GM19099 (cell line): ENCODE results near the gene GAS6.

ENCODE experiments used
- POLR2A ChIP-seq: IDR thresholded peaks from 3 replicates; pipeline ENCODE4 v1.6.1; 2011; ENCODE audit warnings: low read depth; ENCODE audit not compliant: insufficient read length; ENCODE audit errors: extremely low read depth

GAS6 gene

GRCh38 chr13:113806526-113806925 lies 57.4 kb downstream of the GAS6 start:
- no peak for TF ChIP-seq POLR2A

GRCh38 chr13:113806104-113806471 lies 57.8 kb downstream of the GAS6 start:
- no peak for TF ChIP-seq POLR2A

- TF ChIP-seq POLR2A = no peak
These were observed 58.3 kb downstream of the GAS6 start for GRCh38 chr13:113805431-113806103.

GRCh38 chr13:113804703-113805430 lies 59.0 kb downstream of the GAS6 start:
- no peak for TF ChIP-seq POLR2A

DNA sequence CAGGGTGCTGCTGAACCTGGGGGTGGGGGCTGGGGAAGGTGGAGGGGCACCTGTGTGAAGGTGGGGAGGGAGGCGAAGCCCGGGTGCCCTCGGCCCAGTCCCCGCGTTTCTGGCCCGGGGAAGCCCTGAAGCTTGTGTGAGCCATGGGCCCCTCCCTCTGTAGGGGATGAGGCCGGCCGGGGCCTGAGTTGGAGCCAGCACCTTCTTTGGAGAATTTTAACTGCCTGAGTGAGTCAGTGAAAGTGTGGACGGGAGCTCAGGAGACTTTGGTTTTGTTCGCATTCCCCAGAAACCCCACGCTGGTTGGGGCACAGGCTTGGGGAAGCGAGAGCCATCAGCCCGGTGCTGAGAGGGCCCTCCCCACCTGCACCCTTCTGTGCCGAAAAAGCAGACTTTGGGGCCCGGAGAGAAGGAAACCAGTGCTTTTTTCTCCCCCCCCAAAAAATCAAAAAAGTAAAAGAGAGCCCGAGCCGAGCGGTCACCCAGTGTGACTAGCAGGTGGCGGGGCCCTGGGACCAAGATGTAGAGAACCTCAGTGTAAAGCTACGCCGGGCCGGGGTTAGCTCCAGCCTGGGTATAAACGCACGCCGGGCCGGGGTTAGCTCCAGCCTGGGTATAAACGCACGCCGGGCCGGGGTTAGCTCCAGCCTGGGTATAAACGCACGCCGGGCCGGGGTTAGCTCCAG lies 59.7 kb downstream of the GAS6 start:
- no peak for TF ChIP-seq POLR2A

DNA sequence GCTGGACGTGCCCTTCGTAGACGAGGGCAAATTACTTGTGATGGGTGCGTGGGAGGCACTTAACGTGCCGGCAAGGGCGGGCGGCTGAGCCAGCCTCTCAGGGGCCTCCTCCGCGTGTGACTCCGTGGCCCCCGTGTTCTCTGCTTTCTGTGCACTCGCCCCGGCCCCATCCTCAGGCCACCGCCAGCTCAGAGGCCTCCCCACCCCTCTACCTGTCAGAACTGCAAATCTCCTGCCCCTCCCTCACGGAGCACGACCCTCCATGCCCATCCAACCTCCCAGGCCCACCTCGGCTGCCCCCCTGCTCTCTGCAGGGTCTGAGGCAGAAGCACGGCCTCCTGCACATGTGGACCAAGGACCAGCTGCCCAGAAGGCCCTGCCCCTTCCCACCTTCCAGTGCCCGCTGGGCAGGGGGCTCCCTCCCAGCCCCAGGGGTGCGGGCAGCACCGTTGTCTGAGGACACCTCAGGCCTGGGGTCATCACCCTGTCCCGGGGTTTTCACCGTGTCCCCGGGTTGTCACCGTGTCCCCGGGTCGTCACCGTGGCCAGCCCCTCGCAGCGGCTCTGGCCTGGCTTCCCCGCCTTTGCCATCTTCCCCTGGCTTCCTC lies 60.4 kb downstream of the GAS6 start:
- TF ChIP-seq POLR2A = no peak

DNA sequence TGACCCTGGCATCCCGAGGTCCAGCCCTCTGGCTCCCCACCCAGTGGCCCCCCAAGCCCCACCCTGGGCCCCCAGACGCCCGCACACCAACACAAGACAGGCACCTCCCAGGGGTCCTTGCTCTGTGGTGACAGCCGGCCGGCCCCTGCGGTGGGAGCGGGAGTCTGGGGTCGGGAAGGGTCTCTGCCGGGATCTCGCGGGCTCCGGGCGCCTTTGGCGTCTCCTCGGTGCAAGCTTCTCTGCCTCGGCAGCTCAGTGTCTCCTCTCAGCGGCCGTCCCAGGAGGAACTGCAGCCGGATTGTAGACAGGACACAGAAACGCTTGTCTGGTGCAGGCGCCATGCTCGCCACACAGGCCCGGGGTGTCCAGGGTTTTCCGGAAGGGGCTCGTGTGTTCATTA lies 61.1 kb downstream of the GAS6 start:
- TF ChIP-seq POLR2A = no peak

DNA sequence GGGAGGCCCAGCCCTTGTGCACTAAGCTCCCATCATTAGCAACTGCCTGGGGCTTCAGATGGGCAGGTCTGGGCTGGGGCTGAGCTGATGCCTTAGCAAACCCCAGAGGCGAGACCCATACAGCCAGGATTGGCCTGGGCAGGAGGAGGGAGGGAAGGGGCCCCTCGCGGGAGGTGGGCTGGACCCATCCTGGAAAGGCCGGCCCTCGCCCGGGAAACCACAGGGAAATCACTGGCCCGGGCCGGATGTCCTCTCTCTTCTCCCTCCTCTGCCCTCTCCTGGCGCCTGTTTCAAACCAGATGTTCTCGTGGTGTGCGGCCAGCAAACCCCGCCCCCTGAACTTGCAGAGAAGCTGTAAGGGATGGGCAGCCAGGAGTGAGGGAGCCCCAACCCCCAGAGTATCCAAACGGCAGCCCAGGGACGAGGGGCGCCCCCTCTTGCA lies 61.8 kb downstream of the GAS6 start:
- TF ChIP-seq POLR2A = no peak

DNA sequence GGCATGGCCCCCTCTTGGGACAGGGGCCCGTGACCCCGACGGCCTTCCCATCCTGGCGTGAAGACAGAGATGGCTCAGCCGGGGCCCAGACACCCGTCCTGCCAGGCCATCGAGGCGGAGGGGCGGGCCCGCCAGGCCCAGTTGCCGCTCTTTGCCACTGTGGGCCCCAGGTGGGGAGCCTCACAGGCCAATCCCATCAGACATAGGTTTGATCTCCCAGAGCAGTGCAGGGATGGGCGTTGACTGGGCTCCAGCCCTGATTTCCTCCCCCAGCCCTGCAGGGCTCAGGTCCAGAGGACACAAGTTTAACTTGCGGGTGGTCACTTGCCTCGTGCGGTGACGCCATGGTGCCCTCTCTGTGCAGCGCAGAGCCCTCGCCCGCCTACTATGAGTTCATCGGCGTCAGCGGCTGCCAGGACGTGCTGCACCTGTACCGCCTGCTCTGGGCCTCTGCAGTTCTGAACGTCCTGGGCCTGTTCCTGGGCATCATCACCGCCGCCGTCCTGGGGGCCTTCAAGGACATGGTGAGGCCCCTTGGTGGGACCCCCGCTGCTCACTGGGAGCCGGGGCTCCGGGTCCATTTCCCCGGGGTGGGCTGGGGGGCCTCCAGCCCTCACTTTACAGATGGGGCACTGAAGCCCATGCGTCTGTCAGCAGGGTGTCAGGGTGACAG lies 62.5 kb downstream of the GAS6 start:
- TF ChIP-seq POLR2A = no peak

DNA sequence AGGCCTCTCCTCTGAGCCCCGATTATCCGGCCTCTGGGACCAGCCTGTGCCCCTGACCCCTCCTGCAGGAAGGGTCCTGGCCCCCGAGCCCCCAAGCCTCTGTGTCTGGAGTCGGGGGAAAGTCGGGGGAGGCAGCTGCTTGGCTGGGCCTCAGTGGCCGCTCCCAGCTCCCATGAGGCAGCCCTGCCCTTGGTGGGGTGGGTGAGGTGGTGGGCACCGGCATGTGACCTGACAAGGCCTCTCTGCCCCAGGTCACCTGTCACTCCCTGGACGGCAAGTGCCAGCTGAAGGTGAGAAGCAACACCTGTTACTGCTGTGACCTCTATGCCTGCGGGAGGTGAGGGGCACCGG lies 63.3 kb downstream of the GAS6 start:
- TF ChIP-seq POLR2A = no peak

- TF ChIP-seq POLR2A = no peak
These were observed 65.6 kb downstream of the GAS6 start for GRCh38 chr13:113798200-113798811.

DNA sequence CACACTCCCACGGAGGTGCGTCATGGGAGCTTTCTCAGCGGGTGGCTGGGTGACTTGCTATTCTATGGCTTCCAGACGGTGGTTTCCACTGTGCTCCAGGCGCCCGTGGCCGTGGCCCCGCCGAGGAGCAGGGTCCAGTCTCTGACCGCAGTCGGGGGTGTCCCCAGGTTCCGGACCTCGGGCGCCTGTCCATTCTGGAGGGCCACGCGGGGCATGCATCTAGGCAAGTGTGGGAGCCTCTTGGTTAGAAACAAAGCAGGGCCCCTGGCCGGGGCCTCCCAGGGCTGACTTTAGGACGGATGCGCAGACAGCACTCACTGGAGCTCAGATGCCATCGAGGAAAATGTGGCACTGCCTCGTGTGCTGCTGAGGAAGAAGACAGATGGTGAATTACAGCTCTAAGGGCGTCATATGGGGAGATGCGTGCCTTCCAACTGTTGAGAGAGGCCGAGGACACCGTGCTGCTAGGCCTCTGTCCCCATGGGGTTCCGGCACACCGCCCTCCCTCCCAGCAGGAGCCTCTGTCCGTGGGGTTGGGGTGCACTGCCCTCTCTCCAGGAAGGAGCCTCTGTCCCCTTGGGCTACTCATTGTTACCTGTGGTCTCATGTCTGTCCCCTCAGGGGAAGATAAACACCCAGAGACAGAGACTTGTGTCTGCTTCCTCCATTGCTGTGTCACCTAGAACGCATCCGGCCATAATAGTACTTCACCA lies 66.8 kb downstream of the GAS6 start:
- no peak for TF ChIP-seq POLR2A

- TF ChIP-seq POLR2A = no peak
These were observed 67.5 kb downstream of the GAS6 start for GRCh38 chr13:113796211-113796963.
